OCI-LY3 (cell line): ENCODE results near the gene ADIPOR2.

Source experiments
- H2AFZ ChIP-seq: fragments of 200-600, 300-600 bp; shearing (Covaris generic); 2 replicates; pipeline ENCODE4 v1.6.0; 2014; ENCODE audit warnings: antibody characterized with exemption, low read depth, low read length
- H3K27ac ChIP-seq: fragments of 200-600, 300-600 bp; sonication (generic); 2 replicates; pipeline ENCODE4 v1.5.1; 2014; ENCODE audit warnings: mild to moderate bottlenecking, low read length, moderate library complexity, mixed read lengths
- H3K27me3 ChIP-seq: fragments of 200-600, 300-600 bp; sonication (generic); 2 replicates; pipeline ENCODE4 v1.6.1; 2014; ENCODE audit warnings: low read depth, low read length, mixed read lengths
- H3K36me3 ChIP-seq: fragments of 200-600, 300-600 bp; sonication (generic); replicated peaks from 2 replicates; pipeline ENCODE3; 2014; ENCODE audit warnings: low read depth, low read length, mixed read lengths
- H3K4me1 ChIP-seq: fragments of 300-600, 200-600 bp; sonication (generic); 2 replicates; pipeline ENCODE4 v1.6.1; 2014; ENCODE audit warnings: low read length, mixed read lengths
- H3K4me2 ChIP-seq: fragments of 200-600, 300-600 bp; sonication (generic); 2 replicates; pipeline ENCODE4 v1.6.1; 2014; ENCODE audit warnings: low read length, mixed read lengths
- H3K4me3 ChIP-seq: fragments of 300-600, 200-600 bp; sonication (generic); 2 replicates; pipeline ENCODE4 v1.5.1; 2014; ENCODE audit warnings: antibody characterized with exemption, mild to moderate bottlenecking, low read length, moderate library complexity
- H3K79me2 ChIP-seq: fragments of 300-600, 200-600 bp; shearing (Covaris generic); 2 replicates; pipeline ENCODE4 v1.6.1; 2014; ENCODE audit warnings: mild to moderate bottlenecking, low read length, mixed read lengths
- H3K9ac ChIP-seq: fragments of 300-600, 200-600 bp; shearing (Covaris generic); 2 replicates; pipeline ENCODE4 v1.6.0; 2014; ENCODE audit warnings: mild to moderate bottlenecking, low read length, moderate library complexity
- H3K9me3 ChIP-seq: fragments of 200-600, 300-600 bp; shearing (Covaris generic); 2 replicates; pipeline ENCODE4 v1.6.1; 2014; ENCODE audit warnings: low read length, mixed read lengths; ENCODE audit not compliant: insufficient read depth
- H4K20me1 ChIP-seq: fragments of 200-600, 300-600 bp; sonication (generic); 2 replicates; pipeline ENCODE4 v1.6.1; 2016; ENCODE audit warnings: low read length, mixed read lengths; ENCODE audit not compliant: insufficient read depth
- EZH2phosphoT487 ChIP-seq: fragments of 200-600 bp; shearing (Covaris generic); IDR thresholded peaks from 2 replicates; pipeline ENCODE4 v1.6.1; 2018; ENCODE audit warnings: antibody characterized with exemption, mixed run types, low read depth
- TF ChIP-seq, protein P1 (sequence below): fragments of 200-600, 300-600 bp; sonication (generic); IDR thresholded peaks from 2 replicates; pipeline ENCODE4 v1.5.1; 2014; ENCODE audit warnings: antibody characterized with exemption, low read length, low read depth

Gene ADIPOR2

DNA sequence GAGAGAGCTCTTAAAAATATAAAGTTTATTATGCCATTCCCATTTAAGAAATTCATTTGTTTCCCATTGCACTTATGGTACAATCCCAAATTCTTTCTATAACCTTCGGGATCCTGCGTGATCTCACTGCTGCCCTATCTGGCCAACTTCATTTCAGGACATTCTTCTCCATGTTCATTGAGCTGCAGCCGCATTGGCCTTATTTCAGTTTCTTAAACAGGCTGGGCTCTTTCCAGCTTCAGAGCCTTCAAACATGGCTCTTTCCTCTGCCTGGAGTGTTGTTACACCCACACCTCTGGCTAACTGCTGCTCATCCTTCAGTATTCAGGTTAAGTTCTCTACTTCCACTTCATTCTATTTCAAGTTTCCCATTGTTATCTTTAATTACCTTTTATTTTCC lies 71.0 kb downstream of the ADIPOR2 start:
- Histone ChIP-seq H2AFZ (no peak overlapping the region), H3K27ac (no peak overlapping the region), H3K36me3 (peaks cover 3% of the 10 kb centered on the region), H4K20me1 (peaks cover 17% of the 10 kb centered on the region), H3K79me2 (peaks cover 12% of the 10 kb centered on the region; the same call in 1 of the 2 replicates), H3K9me3 (no peaks in the 10 kb centered on the region), H3K9ac (no peak overlapping the region), H3K27me3 (no peaks in the 10 kb centered on the region), H3K4me1 (no peaks in the 10 kb centered on the region), H3K4me3 (no peak overlapping the region), H3K4me2 (no peak overlapping the region)
- TF ChIP-seq, protein P1, sequence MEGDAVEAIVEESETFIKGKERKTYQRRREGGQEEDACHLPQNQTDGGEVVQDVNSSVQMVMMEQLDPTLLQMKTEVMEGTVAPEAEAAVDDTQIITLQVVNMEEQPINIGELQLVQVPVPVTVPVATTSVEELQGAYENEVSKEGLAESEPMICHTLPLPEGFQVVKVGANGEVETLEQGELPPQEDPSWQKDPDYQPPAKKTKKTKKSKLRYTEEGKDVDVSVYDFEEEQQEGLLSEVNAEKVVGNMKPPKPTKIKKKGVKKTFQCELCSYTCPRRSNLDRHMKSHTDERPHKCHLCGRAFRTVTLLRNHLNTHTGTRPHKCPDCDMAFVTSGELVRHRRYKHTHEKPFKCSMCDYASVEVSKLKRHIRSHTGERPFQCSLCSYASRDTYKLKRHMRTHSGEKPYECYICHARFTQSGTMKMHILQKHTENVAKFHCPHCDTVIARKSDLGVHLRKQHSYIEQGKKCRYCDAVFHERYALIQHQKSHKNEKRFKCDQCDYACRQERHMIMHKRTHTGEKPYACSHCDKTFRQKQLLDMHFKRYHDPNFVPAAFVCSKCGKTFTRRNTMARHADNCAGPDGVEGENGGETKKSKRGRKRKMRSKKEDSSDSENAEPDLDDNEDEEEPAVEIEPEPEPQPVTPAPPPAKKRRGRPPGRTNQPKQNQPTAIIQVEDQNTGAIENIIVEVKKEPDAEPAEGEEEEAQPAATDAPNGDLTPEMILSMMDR, result no peak
- TF ChIP-seq EZH2phosphoT487, result no peak

- Histone ChIP-seq H3K79me2 (peaks cover 17% of the 10 kb centered on the region; the same call in 1 of the 2 replicates), H3K36me3 (peaks cover 3% of the 10 kb centered on the region), H3K4me1 (no peaks in the 10 kb centered on the region), H3K4me3 (no peak overlapping the region), H3K9me3 (no peaks in the 10 kb centered on the region), H3K27ac (no peak overlapping the region), H2AFZ (no peak overlapping the region), H3K27me3 (no peaks in the 10 kb centered on the region), H4K20me1 (peaks cover 24% of the 10 kb centered on the region), H3K4me2 (no peak overlapping the region), H3K9ac (no peak overlapping the region)
- TF ChIP-seq, protein P1, result no peak
- no peak for TF ChIP-seq EZH2phosphoT487
Observed at GRCh38 chr12:1763153-1763552, 72.3 kb downstream of the ADIPOR2 start.

DNA sequence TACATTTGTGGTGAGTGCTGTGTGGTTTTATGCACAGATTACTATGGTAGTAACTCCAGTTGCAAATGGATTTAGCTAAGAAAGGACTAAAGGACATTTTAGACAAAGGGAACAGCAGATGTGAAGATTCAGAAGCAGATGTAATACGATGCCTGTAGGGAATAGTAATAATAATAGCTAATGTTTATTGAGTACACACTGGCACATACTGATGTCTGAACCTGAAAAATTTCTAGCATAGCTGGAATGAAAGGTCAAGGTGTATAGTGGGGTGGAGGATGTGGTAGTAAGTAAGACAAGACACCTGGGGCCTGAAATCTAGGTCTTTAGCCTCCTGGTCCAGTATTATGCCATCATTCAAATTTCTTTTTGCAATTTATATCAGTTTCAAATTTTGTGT lies 75.2 kb downstream of the ADIPOR2 start:
- Histone ChIP-seq H3K9me3 (no peaks in the 10 kb centered on the region), H3K27me3 (no peaks in the 10 kb centered on the region), H3K79me2 (peaks cover 9% of the 10 kb centered on the region; the same call in 1 of the 2 replicates), H3K4me1 (no peaks in the 10 kb centered on the region), H3K27ac (no peak overlapping the region), H2AFZ (no peak overlapping the region), H3K9ac (no peak overlapping the region), H3K4me3 (no peak overlapping the region), H3K4me2 (no peak overlapping the region), H3K36me3 (no peaks in the 10 kb centered on the region), H4K20me1 (peaks cover 24% of the 10 kb centered on the region)
- TF ChIP-seq EZH2phosphoT487, result no peak
- TF ChIP-seq, protein P1, result no peak

- Histone ChIP-seq H2AFZ (no peak overlapping the region), H3K79me2 (peaks cover 6% of the 10 kb centered on the region; the same call in 1 of the 2 replicates), H3K27me3 (no peaks in the 10 kb centered on the region), H3K4me3 (no peak overlapping the region), H3K4me2 (no peak overlapping the region), H3K9me3 (no peaks in the 10 kb centered on the region), H3K27ac (no peak overlapping the region), H4K20me1 (peaks cover 16% of the 10 kb centered on the region; the same call in 1 of the 2 replicates), H3K9ac (no peak overlapping the region), H3K4me1 (no peaks in the 10 kb centered on the region), H3K36me3 (no peaks in the 10 kb centered on the region)
- no peak for TF ChIP-seq EZH2phosphoT487
- TF ChIP-seq, protein P1, result no peak
Observed at GRCh38 chr12:1767407-1768090, 76.7 kb downstream of the ADIPOR2 start.
